ENCODE measurements around the gene SRPK2.
"Not testable (repeated sequence)": the region's sequence is repeated elsewhere in the genome, so short reads cannot be mapped to it uniquely, and the experiment has no call there.

Gene SRPK2

GRCh38 chr7:105388356-105389087 is at the start of gene SRPK2:
Gene SRPK2, minus strand, starts transcription at chr7:105388921.
- DNase-seq (ENCODE audit: low read depth), result no peak
- peak within 1 kb of the TSS; percentile 67 for H3K4me3 ChIP-seq (ENCODE audit: low read length)
- no peak for TF ChIP-seq CTCF (conservative IDR thresholded peaks at IDR 0.05; ENCODE audit: low read depth, low read length)

GRCh38 chr7:105438254-105438653 is 49.5 kb upstream of the SRPK2 start:
- H3K4me3 ChIP-seq (ENCODE audit: low read length), result no peak overlapping the region
- TF ChIP-seq CTCF (conservative IDR thresholded peaks at IDR 0.05; ENCODE audit: low read depth, low read length), result no peak

GRCh38 chr7:105437356-105437755 is 48.6 kb upstream of the SRPK2 start:
- DNase-seq (ENCODE audit: low read depth), result not testable (repeated sequence)

More at GRCh38 chr7:105438254-105438653, 49.5 kb upstream of the SRPK2 start:
- no peak for DNase-seq (ENCODE audit: low read depth)

GRCh38 chr7:105429746-105430612 is 41.3 kb upstream of the SRPK2 start:
- TF ChIP-seq CTCF (conservative IDR thresholded peaks at IDR 0.05; ENCODE audit: low read depth, low read length), result peak; percentile 66
- no peak overlapping the region for H3K4me3 ChIP-seq (ENCODE audit: low read length)
- peak; percentile 13 for DNase-seq (ENCODE audit: low read depth)

More at GRCh38 chr7:105437356-105437755, 48.6 kb upstream of the SRPK2 start:
- not testable (repeated sequence) for H3K4me3 ChIP-seq (ENCODE audit: low read length)

GRCh38 chr7:105426606-105427146 is 38.0 kb upstream of the SRPK2 start:
- H3K4me3 ChIP-seq (ENCODE audit: low read length), result no peak overlapping the region
- no peak for DNase-seq (ENCODE audit: low read depth)
- no peak for TF ChIP-seq CTCF (conservative IDR thresholded peaks at IDR 0.05; ENCODE audit: low read depth, low read length)

GRCh38 chr7:105423987-105424386 is 35.3 kb upstream of the SRPK2 start:
- H3K4me3 ChIP-seq (ENCODE audit: low read length), result no peak overlapping the region
- no peak for TF ChIP-seq CTCF (conservative IDR thresholded peaks at IDR 0.05; ENCODE audit: low read depth, low read length)
- no peak for DNase-seq (ENCODE audit: low read depth)

GRCh38 chr7:105413887-105414437 is 25.2 kb upstream of the SRPK2 start:
- DNase-seq (ENCODE audit: low read depth), result no peak
- no peak overlapping the region for H3K4me3 ChIP-seq (ENCODE audit: low read length)
- TF ChIP-seq CTCF (conservative IDR thresholded peaks at IDR 0.05; ENCODE audit: low read depth, low read length), result no peak

GRCh38 chr7:105410774-105411173 is 22.1 kb upstream of the SRPK2 start:
- not testable (repeated sequence) for H3K4me3 ChIP-seq (ENCODE audit: low read length); DNase-seq (ENCODE audit: low read depth)

GRCh38 chr7:105409775-105410174 is 21.1 kb upstream of the SRPK2 start:
- H3K4me3 ChIP-seq (ENCODE audit: low read length); DNase-seq (ENCODE audit: low read depth): not testable (repeated sequence)

Measured in retinal pigment epithelial cell (primary cell).